ENCODE data around the gene STK25.

STK25 gene

GRCh38 chr2:241493092-241493491, 15.3 kb downstream of the STK25 start:
- no peak for DNase-seq

DNA sequence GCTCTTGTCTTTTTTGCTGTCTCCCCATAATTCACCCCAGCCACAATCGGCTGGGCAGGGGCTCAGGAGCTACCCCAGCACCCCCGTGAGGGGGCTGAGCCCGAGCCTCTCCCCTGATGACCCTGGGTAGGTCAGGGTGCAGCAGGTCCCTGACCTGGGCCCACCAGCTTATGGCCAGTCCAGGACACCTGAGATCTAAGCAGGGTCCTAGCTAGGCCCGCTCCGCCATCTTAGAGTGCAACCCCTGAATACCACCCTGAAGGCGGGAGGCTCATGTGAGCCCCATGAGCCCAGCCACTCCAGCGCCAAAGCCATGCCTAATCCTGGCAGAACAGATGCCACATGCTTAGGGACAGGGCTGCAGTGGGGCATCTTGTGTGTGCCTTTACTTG, 16.2 kb downstream of the STK25 start:
- no peak for DNase-seq

DNA sequence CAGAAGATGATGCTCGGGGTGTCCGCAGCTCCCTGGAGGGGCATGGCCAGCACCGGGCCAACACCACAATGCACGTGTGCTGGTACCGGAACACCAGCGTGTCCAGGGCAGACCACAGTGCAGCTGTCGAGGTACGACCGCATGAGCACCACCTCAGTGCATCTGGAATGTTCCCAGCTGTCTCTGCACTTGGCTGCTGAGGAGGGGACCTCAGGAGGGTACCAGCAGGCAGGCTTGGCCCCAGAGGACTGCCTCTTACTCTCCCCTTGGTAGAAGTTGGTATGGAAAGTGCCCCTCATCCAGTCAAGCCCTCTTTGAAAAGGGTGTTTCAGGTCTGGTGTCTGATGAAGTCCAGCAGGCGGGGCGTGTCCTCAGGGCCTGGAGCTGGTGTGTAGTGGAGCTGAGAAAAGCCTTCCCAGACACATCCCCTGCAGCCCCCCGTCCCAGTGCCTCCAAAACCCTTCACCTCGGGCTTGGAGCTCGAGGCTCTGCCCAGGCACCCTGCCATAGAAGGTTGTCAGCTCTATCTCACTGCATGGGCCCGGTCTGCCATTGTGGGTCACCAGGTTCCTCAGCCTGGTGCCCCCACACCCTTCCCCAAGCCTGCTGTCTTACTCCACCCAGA, 16.7 kb downstream of the STK25 start:
- DNase-seq: no peak

GRCh38 chr2:241490825-241491506, 17.4 kb downstream of the STK25 start:
- no peak for DNase-seq

DNA sequence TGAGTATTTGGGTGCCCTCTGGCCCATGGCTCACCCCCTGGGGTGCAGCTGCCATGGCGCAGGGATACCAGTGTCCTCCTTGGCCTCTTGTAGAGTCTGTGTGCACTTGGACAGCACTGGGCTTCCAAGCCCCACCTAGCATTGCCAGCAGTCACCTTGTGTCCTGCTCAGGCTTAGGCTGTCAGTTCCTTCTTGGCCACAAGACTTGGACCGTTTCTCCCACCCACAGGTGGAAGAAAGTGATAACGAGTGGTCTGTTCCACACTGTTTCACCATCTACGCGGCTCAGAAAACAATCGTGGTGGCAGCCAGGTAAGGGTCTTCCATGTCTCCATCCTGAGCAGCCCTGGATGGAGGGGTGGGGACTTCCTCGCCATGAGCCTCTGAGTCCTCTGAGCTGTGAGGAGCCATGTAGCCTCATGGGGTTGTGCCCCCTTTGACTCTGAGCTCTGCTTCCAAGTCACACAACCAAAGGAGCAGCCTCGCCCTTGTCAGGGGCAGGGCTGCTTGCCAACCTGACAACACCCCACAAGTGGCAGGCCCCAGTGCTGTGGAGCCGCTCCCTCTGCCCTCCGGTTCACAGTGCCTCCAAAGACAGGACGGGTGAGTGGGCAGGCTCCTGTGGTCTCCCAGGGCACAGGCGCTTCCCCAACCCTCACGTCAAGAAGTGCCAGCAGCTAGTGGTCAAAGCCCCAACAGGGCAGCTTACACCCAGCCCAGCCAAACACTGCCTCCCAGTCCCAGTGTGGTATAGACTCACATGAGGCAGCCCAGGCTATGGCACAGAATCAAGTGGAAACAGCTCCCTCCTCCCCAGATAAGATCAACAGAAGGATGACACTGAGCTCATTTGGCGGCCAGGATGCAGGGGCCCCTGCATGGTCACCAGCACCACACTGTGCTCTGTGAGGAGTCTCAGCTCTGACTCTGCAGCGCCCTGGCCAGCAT, 18.4 kb downstream of the STK25 start:
- DNase-seq: no peak

GRCh38 chr2:241489088-241489487, 19.3 kb downstream of the STK25 start:
- no peak for DNase-seq

DNA sequence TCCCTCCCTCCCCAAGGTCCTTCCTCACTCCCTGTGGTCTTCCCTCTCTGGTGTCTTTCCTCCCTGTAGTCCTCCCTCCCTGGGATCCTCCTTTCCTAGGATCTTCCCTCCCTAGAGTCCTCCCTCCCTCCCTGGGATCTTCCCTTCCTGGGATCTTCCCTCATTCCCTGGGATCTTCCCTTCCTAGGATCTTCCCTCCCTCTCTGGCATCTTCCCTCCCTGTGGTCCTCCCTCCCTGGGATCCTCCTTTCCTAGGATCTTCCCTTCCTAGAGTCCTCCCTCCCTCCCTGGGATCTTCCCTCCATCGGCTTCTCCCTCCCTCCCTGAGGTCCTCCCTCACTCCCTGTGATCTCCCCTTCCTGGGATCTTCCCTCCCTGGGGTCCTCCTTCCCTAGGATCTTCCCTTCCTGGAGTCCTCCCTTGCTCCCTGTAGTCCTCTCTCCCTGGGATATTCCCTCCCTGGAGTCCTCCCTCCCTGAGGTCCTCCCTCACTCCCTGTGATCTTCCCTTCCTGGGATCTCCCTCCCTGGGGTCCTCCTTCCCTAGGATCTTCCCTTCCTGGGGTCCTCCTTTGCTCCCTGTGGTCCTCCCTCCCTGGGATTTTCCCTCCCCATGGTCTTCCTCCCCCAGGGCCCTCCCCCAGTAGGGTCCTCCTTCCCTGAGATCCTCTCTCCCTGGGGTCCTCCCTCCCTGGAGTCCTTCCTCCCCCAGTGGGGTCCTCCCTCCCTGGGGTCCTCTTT, 23.0 kb downstream of the STK25 start:
- no peak for DNase-seq

GRCh38 chr2:241483305-241483704, 25.1 kb downstream of the STK25 start:
- no peak for DNase-seq

DNA sequence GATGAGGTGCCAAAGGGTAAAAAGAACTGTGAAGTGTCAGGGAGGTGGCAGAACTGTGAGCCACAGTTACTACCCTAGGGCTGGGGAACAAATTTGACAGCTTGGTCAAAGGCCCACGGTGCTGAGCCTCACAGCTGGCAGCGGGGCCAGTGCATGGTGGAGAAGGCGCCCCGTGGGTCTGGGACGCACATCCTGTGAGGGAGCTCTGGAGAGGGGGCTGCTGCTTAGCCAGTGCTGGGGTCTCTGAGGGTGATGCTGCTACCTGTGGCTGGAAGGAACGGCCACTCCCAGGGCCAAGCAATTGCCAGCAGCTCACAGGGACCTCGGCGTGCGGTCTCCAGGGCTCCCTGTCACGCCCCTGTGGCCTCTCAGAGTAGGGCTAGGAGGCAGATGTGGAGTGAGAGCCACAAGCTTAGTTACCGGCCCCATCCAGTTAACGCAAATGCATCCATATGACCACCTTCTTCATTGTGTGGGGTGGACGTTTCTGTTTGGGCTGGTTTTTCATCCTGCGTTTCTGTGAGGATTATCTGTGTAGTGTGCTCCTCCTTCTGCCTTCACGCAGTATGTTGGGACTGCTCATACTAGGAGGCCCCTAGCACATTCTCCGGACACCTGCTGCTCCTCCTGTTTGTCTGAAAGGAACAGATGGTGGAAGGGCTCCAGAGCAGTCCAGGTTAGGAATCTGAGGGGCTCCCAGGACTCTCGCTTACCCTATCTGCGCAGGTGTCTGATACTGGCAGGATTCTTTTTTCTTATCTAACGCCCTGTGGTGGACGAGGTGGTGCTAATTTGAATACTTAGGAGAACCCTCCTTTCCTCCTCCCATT, 26.0 kb downstream of the STK25 start:
- peak in 1 of 2 experiments; percentile 46 for DNase-seq

- DNase-seq: no peak
Measured at GRCh38 chr2:241481687-241482086, 26.7 kb downstream of the STK25 start.

DNA sequence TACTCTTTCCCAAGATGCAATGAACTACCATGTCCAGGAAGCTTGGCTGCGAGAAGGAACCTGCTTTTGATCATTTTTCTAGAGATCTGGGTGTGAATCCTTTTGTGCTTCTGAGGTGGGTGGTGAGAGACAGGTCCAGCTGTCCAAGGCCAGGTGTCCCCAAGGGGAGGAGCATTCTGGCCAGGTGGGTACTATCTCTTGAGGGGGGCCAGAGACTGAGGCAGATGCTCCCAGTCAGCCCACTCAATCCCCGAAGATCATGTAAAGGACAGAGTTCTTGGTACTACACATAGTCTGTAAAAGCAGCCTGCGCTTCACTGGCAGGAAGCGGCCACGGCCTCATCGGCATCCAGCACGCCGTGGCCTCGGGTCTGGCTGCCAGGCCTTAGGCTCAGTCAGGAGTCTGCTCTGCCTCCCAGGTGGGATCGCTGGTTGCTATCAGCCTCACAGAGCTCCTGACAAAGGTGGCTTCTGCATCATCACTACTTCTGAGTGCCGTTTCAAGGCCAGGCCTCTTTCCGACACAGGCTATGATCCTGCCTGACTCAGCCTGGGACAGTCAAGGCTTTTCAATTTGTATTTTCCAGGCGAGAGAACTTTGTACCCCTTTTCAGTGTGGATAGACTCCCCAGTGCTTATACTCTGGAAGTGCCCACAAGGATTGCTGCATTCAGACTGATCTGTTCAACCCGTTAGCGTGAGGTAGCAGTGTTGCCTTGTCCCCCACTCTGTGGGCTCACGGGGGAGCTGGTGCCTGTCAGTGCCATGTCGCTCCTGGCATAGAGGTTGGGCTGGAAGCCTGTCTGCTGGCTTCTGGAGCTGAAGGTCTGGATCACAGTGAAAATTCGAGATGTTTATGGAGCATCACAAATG, 29.1 kb downstream of the STK25 start:
- no peak for DNase-seq

DNA sequence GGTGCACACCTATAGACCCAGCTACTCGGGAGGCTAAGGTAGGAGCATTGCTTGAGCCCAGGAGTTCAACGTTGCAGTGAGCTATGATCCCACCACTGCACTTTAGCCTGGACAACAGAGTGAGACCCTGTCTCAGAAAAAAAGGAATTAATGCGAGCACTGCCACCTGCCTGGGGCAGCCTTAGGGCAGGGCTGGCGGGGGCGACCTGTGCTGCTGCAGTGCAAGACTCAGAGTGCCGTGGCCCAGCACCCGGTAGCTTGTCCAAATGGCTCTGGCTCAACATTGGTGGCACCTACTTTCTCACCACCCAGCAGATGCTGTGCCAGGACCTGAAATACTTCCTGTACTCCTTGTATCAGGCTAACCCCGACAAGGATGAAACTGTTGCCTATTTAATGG, 30.2 kb downstream of the STK25 start:
- DNase-seq: no peak

- no peak for DNase-seq
Measured at GRCh38 chr2:241475267-241475666, 33.1 kb downstream of the STK25 start.

- no peak for DNase-seq
Measured at GRCh38 chr2:241473399-241473798, 35.0 kb downstream of the STK25 start.

- no peak for DNase-seq
Measured at GRCh38 chr2:241469746-241470145, 38.6 kb downstream of the STK25 start.

GRCh38 chr2:241468476-241468781, 40.0 kb downstream of the STK25 start:
- DNase-seq: no peak

GRCh38 chr2:241467777-241468475, 40.5 kb downstream of the STK25 start:
- DNase-seq: no peak

DNA sequence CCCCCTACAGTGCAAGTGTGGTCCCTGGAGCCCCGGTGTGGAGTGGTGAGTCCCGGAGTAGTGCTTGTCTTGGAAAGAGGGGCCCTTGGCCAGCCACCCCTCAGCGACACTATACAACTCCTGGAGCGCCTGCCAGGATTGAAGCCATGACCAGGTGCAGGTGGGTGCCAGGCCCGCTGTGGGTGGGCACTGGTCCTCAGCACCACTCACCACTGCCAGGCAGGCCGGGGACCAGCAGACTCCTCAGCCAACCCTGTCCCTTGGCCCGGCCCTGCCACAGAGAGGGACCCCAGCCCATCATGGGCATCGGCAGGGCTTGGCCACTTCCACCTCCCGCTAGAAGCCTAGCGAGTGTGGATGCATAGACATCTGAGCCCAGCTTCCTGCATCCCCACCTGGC, 42.2 kb downstream of the STK25 start:
- DNase-seq: no peak

- no peak for DNase-seq
Measured at GRCh38 chr2:241465543-241465942, 42.8 kb downstream of the STK25 start.

DNA sequence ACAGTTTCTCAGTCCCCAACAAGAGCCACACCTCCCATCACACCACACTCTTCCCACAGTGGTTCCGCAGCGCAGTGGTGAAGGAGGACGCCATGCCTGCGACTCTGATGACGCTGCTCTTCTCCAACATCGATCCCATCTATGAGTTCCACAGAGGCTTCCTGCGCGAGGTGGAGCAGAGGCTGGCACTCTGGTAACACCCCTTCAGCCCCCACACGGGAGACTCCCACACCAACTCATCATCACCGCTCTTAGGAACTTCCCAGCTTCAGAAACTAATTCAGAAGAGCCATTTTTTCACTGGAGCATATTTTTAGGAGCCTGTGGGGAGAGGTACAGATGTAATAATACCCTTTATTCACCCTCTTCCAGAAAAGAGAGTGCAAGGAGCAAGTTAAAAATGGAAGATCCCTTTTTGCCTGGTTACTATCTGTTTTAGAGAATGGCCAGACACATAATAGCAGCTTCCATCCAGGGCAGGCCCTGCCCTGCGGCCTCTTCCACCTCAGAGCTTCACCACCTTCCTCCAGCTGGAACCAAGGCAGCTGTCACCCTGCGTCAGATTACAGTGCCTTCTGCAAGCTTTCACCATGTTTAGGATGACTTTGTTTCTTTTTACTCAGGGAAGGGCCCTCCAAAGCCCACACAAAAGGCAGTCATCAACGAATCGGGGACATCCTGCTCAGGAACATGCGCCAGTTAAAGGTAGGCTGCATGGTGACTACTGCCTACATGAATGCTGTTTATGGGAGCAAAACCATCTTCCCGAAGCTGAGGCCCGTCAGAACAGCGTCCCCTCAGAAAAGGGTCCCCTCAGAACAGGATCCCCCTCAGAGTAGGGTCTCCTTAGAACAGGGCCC, 44.9 kb downstream of the STK25 start:
- no peak for DNase-seq
